Common myeloid progenitor, CD34-positive (primary cell): Measurements from ENCODE around the gene ADAMTSL5.
"Not testable (repeated sequence)": the region's sequence is repeated elsewhere in the genome, so short reads cannot be mapped to it uniquely, and the experiment has no call there.

Source experiments
- CTCF ChIA-PET: fragments of 350-600 bp; sonication (Branson Sonifier 250); formaldehyde crosslinking; loops from one replicate; lab custom pipeline; 2021; ENCODE audit warnings: antibody characterized with exemption; lab: Charles Lee
- POLR2A ChIA-PET: fragments of 350-600 bp; sonication (Branson Sonifier 250); formaldehyde crosslinking; loops from one replicate; lab custom pipeline; 2021; ENCODE audit warnings: antibody characterized with exemption; lab: Charles Lee
- DNase-seq, 3 donors: peaks; one replicate each; pipeline versions ENCODE4 v3.0.0 to v3.0.0-alpha.2; 2013
- H3K27ac ChIP-seq, 2 experiments: 1 replicate in 1 of 2; 2 replicates in 1 of 2; pipeline ENCODE4 v1.7.0; 2013; ENCODE audit warnings: inconsistent platforms in 2 of 2, low read length in 2 of 2, mild to moderate bottlenecking in 2 of 2, low read depth in 1 of 2, moderate library complexity in 1 of 2; ENCODE audit not compliant: severe bottlenecking in 2 of 2, insufficient read depth in 1 of 2, poor library complexity in 1 of 2
- H3K27me3 ChIP-seq, 5 experiments: replicated peaks in 2 of 5; 1 replicate in 3 of 5; 2 replicates in 2 of 5; pipeline versions ENCODE4 v1.6.1 to v1.7.0; 2013; ENCODE audit warnings: low read length in 4 of 5, mild to moderate bottlenecking in 2 of 5, moderate library complexity in 2 of 5, inconsistent platforms in 1 of 5; ENCODE audit not compliant: insufficient read depth in 5 of 5, control insufficient read depth in 4 of 5
- H3K36me3 ChIP-seq, 4 experiments: 1 replicate in 2 of 4; 2 replicates in 2 of 4; pipeline versions ENCODE4 v1.6.1 to v1.7.0; 2013; ENCODE audit warnings: low read length in 3 of 4, control low read depth in 1 of 4, mild to moderate bottlenecking in 1 of 4; ENCODE audit not compliant: control insufficient read depth in 4 of 4, insufficient read depth in 4 of 4
- H3K4me1 ChIP-seq, 4 experiments: 1 replicate in 3 of 4; 2 replicates in 1 of 4; pipeline versions ENCODE4 v1.6.1 to v1.7.1; 2013; ENCODE audit warnings: low read length in 3 of 4, mild to moderate bottlenecking in 3 of 4, control low read depth in 1 of 4, inconsistent platforms in 1 of 4, moderate library complexity in 1 of 4; ENCODE audit not compliant: control insufficient read depth in 4 of 4, insufficient read depth in 4 of 4; ENCODE audit errors: control extremely low read depth in 1 of 4
- H3K4me3 ChIP-seq, 7 experiments: 1 replicate in 4 of 7; 2 replicates in 3 of 7; pipeline versions ENCODE4 v1.5.1 to v1.7.0; 2013; ENCODE audit warnings: mild to moderate bottlenecking in 7 of 7, low read length in 6 of 7, moderate library complexity in 6 of 7, inconsistent platforms in 2 of 7, low read depth in 2 of 7, control low read depth in 1 of 7; ENCODE audit not compliant: insufficient read depth in 4 of 7, control insufficient read depth in 1 of 7; ENCODE audit errors: extremely low read depth in 1 of 7
- H3K9me3 ChIP-seq, 5 experiments: 1 replicate in 4 of 5; 2 replicates in 1 of 5; pipeline versions ENCODE4 v1.6.1 to v1.7.1; 2013; ENCODE audit warnings: low read length in 4 of 5, mild to moderate bottlenecking in 2 of 5, inconsistent platforms in 1 of 5, low read depth in 1 of 5, moderate library complexity in 1 of 5; ENCODE audit not compliant: control insufficient read depth in 4 of 5, insufficient read depth in 2 of 5; ENCODE audit errors: control extremely low read depth in 1 of 5
- WGBS: methylation state at CpG from one replicate; pipeline ENCODE4 v1.1.5; 2013; ENCODE audit not compliant: insufficient coverage; 5-methylcytosine and 5-hydroxymethylcytosine counted together

ADAMTSL5 gene

DNA sequence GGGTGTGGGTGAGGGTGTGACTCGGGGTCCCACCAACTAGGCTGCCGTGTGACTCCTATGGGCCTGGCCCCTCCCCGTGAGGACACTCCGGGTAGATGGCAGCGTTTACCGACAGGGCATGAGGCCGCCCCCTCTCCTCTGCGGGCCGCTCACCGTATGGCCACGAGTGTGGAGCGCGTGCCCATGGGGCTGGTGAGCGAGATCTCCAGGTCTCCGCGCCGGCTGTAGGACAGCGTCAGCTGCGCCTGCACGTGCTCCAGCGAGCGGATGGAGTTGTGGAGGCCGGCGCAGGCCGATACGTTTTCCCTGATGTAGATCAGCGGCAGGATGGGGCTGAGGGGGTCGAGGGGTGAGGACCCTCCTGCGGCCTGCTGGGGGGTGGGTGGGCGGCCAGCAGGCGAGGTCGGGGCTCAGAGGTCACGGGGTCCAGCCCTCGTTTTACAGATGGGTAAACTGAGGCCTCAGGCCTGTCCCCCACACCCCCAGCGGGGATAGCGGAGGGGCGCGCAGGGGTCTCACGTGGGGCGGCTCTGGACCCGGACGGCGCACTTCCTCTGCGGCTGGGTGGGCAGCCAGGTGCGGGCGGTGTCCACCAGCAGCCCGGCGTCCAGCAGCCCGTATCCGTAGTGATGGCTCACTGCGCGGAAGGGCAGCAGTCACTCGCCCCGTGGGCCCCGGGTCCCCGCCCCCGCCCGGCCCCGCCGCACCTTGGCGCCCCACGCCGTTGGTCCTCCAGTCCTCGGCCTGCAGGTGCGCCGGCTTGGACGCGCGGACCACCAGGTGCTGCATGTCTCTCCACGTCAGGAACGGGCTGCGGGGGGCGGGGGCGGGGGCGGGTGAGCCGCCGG, 29.5 kb downstream of the ADAMTSL5 start:
- Histone ChIP-seq H3K36me3 (no peaks in the 10 kb centered on the region), H3K4me1 (peaks cover 0 to 13% (median 11%) of the 10 kb centered on the region in 4 experiments), H3K4me3 (no peak overlapping the region), H3K9me3 (no peaks in the 10 kb centered on the region), H3K27me3 (no peaks in the 10 kb centered on the region), H3K27ac (no peak overlapping the region)
- CTCF ChIA-PET, result no interaction called here
- WGBS, result 96% methylated on average over 61 of the region's 77 CpGs
- POLR2A ChIA-PET, result no interaction called here
- no peak for DNase-seq

DNA sequence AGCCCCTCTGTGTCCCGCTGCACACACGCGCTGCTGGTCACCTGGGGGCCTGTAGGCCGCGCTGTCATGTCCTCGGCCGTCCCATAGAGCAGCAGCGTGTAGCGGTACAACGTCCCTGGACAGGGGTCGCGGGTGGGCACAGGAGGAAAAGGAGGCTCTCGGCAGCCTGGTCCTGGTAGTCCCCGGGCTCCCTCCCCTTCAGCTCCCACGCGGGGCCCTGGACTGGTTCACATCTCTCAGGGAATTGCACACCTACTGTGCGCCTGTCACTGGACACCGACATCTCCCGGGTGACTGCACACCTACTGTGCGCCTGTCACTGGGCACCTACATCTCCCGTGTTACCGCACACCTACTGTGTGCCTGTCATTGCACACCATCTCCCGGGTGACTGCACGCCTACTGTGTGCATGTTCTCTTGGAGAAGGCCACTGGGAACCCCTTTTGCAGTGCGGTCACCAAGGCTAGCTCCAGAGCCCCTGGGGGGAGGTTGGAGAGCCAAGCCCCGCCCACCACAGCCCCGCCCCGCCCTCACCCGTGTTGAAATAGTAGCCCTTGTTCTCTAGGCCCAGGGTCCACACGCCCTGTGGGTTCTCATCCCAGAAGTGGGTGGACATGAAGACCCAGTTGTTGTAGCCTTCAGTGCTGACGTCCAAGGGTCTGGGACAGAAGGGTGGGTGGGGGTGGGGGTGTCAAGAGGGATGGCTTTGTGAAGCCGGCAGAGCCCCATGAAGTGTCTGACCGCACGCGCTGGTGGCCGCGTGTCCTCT, 30.3 kb downstream of the ADAMTSL5 start:
- no peaks in the 10 kb centered on the region for H3K27me3 ChIP-seq
- no peak overlapping the region for H3K27ac ChIP-seq
- no peak overlapping the region for H3K4me3 ChIP-seq
- POLR2A ChIA-PET, result no interaction called here
- H3K36me3 ChIP-seq, result no peaks in the 10 kb centered on the region
- CTCF ChIA-PET, result interaction anchor here (1.2 kb wide), 1 partner anchor 11 kb away, joined by 4 read pairs; no protein-coding TSS in a partner anchor
- 93% methylated on average over 32 of the region's 37 CpGs for WGBS
- peaks cover 0 to 14% (median 11%) of the 10 kb centered on the region in 4 experiments for H3K4me1 ChIP-seq
- no peak for DNase-seq
- no peaks in the 10 kb centered on the region for H3K9me3 ChIP-seq

DNA sequence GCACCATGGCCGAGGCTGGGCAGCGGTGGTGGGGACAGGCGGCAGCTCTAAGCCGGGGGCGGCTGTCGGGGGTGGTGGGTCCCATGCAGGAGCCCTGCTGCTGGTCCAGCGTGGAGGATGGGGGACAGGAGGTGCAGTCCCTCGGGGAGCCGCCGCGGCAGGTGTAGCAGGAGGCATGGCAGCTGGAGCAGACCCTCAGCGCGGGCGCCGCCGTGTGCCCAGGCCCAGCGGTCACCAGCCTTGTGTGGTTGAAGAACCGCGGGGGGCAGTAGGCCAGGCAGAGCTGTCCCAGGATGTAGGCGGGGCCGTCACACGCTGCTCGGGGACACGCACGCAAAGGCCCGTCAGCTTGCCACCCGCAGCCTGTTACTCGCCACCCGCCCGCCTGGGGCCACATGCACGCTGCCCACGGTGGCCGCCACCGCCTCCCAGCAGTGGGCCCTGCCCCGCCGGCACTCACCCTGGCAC, 30.9 kb downstream of the ADAMTSL5 start:
- POLR2A ChIA-PET, result no interaction called here
- peak in 1 of 3 donors; percentile 43 for DNase-seq
- H3K4me3 ChIP-seq, result no peak overlapping the region
- H3K36me3 ChIP-seq, result peaks cover 0 to 3% (median 0%) of the 10 kb centered on the region in 4 experiments
- H3K9me3 ChIP-seq, result no peaks in the 10 kb centered on the region
- H3K27ac ChIP-seq, result no peak overlapping the region
- peaks cover 0 to 15% (median 12%) of the 10 kb centered on the region in 4 experiments for H3K4me1 ChIP-seq
- H3K27me3 ChIP-seq, result no peaks in the 10 kb centered on the region
- CTCF ChIA-PET, result interaction anchor here (1.2 kb wide), 1 partner anchor 11 kb away, joined by 4 read pairs; no protein-coding TSS in a partner anchor
- WGBS, result 97% methylated on average over 31 of the region's 36 CpGs

DNA sequence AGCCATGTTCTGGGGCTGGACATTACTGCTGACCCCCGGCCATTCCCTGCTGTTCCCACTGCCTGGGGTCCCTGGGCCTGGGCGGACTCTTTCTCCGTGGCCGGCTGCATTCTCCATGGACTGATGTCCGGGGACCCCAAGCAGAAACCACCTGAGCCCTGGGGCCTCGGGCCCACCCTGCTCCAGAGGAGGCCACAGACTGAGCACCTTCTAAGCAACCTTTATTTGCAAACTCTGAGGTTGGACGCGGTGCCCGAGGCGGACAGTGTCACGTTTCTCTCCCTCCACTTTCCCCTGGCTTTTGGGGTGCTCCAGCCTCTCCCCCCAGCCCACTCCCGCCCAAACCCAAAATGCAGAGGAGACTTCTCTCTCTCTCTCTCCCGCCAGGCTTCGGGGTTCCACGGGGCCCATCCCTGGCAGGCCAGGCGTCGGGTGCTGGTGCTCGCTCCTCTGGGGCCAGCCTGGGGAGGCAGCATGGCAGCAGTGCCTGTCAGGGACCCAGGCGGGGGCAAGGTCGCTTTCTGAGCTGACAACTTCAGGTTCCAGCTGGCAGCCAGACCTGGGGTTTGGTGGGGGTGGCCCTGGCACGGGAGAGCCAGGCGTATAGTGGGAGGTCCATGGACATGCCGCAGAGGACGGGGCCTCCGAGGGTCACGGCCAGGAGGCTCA, 31.5 kb downstream of the ADAMTSL5 start:
- no peaks in the 10 kb centered on the region for H3K9me3 ChIP-seq
- H3K36me3 ChIP-seq, result peaks cover 0 to 6% (median under 1%) of the 10 kb centered on the region in 4 experiments
- no peak overlapping the region for H3K4me3 ChIP-seq
- no peak overlapping the region for H3K27ac ChIP-seq
- 92% methylated on average over 20 of the region's 26 CpGs for WGBS
- DNase-seq, result no peak
- ChIA-PET POLR2A (no interaction called here), CTCF (interaction anchor here (1.2 kb wide), 2 partner anchors 10 to 15 kb away, joined by 3 to 4 read pairs; no protein-coding TSS in a partner anchor)
- peaks cover 0 to 15% (median 12%) of the 10 kb centered on the region in 4 experiments for H3K4me1 ChIP-seq
- H3K27me3 ChIP-seq, result no peaks in the 10 kb centered on the region

DNA sequence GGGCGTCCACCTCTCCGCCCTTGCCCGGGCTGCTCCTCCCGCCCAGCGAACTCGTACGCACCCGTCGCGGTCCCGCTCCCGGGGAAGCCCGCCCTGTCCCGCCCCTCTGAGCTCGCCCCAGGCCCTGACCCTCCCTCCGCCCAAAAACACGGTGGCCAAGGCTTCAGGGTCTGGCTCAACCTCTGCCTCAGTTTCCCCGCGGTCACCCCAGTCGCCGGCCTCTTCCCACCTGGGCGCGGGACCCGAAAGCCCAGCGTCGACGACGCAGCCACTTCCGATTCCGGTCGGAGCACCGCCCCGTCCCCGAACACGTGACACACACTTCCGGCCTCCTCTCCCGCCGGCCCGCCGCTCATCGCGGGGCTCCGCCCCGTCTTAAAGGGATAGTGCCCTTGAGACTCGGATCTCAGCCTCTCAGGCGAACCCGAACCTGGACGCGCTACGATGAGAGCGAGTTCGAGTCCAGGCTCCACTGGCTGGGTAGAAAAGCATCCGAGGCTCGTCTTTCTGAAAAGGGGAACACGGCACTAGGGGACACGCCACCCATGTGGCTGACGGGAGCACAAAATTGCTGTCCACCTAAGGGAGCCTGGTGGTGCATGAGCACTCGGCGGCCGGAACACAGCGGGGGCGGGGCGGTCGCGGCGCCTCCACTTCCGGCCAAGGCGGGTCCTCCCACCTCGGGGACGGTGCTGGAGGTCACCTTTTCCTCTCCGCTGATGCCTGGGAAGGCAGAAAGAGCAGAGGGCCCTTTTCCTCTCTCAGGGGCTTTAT, 33.7 kb downstream of the ADAMTSL5 start, which contains the start of gene C19orf25:
Gene C19orf25, minus strand, starts transcription at position 282 of the 774 bp plus-strand sequence. CDS start 312 bp downstream, outside the sequence.
- H3K27ac ChIP-seq, result peak within 1 kb of the TSS; percentile 33 to 75
- CTCF ChIA-PET, result no interaction called here
- WGBS, result 0% methylated on average over 67 of the region's 71 CpGs

DNA sequence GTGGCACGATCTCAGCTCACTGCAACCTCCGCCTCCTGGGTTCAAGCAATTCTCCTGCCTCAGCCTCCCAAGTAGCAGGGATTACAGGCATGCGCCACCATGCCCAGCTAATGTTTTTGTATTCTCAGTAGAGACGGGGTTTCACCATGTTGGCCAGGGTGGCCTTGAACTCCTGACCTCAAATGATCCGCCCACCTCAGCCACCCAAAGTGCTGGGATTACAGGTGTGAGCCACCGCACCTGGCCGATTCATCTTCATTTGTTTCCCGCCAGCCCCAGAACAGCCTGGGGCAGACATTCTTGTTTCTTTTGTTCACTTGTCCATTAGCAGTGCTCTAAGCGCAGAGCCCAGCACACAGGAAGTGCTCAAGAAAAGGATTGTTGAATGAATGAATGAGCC, 35.8 kb downstream of the ADAMTSL5 start:
- H3K27ac ChIP-seq, H3K9me3 ChIP-seq, DNase-seq, POLR2A ChIA-PET, H3K4me3 ChIP-seq: not testable (repeated sequence)
- CTCF ChIA-PET, result interaction anchor here (2.9 kb wide), 1 partner anchor 11 kb away, joined by 12 read pairs; no protein-coding TSS in a partner anchor
- Histone ChIP-seq H3K27me3 (peaks cover 0 to 23% (median 5%) of the 10 kb centered on the region in 5 experiments), H3K36me3 (peaks cover 0 to 22% (median 4%) of the 10 kb centered on the region in 4 experiments), H3K4me1 (peaks cover 0 to 15% (median 12%) of the 10 kb centered on the region in 4 experiments)
- WGBS, result 97% methylated on average over 8 of the region's 9 CpGs

More for the DNA sequence above, 33.7 kb downstream of the ADAMTSL5 start, which contains the start of gene C19orf25:
- H3K27me3 ChIP-seq, result peaks cover 0 to 6% (median 0%) of the 10 kb centered on the region in 5 experiments
- POLR2A ChIA-PET, result no interaction called here
- H3K4me1 ChIP-seq, result peaks cover 0 to 15% (median 12%) of the 10 kb centered on the region in 4 experiments
- peak within 1 kb of the TSS; percentile 56 to 86 (median 72) for H3K4me3 ChIP-seq
- H3K9me3 ChIP-seq, result no peaks in the 10 kb centered on the region
- peaks cover 0 to 19% (median 4%) of the 10 kb centered on the region in 4 experiments for H3K36me3 ChIP-seq
- DNase-seq, result peak; percentile 88 to 93 (median 93)
